OCI-LY7 (cell line): ENCODE data around the gene HCN4. TPM values are rescaled to one million over a fixed set of nuclear protein-coding genes. Genes with fewer than 3 reads are reported as not detected.

Experiments
- BruUV-seq: library from RNA; stranded (reverse); fragments of 400-500 nt; replicated peaks from 2 replicates; lab custom pipeline; 2021; lab: Mats Ljungman, UMichigan
- CTCF ChIA-PET: fragments of 300-600 bp; sonication (Branson Sonifier 250); formaldehyde crosslinking; loops from one replicate; lab custom pipeline; 2022; ENCODE audit warnings: antibody characterized with exemption; ENCODE audit not compliant: unreplicated experiment; lab: Charles Lee
- POLR2A ChIA-PET: fragments of 300-600 bp; sonication (Branson Sonifier 250); formaldehyde crosslinking; loops from one replicate; lab custom pipeline; 2022; ENCODE audit warnings: antibody characterized with exemption; lab: Charles Lee
- DNase-seq: peaks from one replicate; pipeline ENCODE4 v3.0.0-alpha.2; 2015; ENCODE audit warnings: low spot score
- H2AFZ ChIP-seq: fragments of 200-600 bp; sonication (generic), shearing (Covaris generic); 2 replicates; pipeline ENCODE4 v1.6.1; 2014; ENCODE audit warnings: mild to moderate bottlenecking, antibody characterized with exemption, low read length, moderate library complexity
- H3K27ac ChIP-seq: fragments of 200-600 bp; sonication (generic); 2 replicates; pipeline ENCODE4 v1.5.1; 2014; ENCODE audit warnings: mixed run types, low read depth, mild to moderate bottlenecking, moderate library complexity, low read length, inconsistent platforms; ENCODE audit not compliant: poor library complexity, severe bottlenecking
- H3K36me3 ChIP-seq: fragments of 200-600 bp; sonication (generic); 2 replicates; pipeline ENCODE4 v1.6.1; 2014; ENCODE audit warnings: mild to moderate bottlenecking, antibody characterized with exemption, low read length, moderate library complexity, mixed read lengths; ENCODE audit not compliant: insufficient read depth
- H3K4me1 ChIP-seq: fragments of 200-600 bp; sonication (generic); 2 replicates; pipeline ENCODE4 v1.5.1; 2014; ENCODE audit warnings: mild to moderate bottlenecking, low read length; ENCODE audit not compliant: insufficient read depth, poor library complexity, severe bottlenecking
- H3K4me2 ChIP-seq: fragments of 200-600 bp; sonication (generic); 2 replicates; pipeline ENCODE4 v1.6.1; 2014; ENCODE audit warnings: mild to moderate bottlenecking, low read length
- H3K4me3 ChIP-seq: fragments of 200-600 bp; sonication (generic); 2 replicates; pipeline ENCODE4 v1.5.1; 2014; ENCODE audit warnings: mild to moderate bottlenecking, low read depth, low read length; ENCODE audit not compliant: poor library complexity, severe bottlenecking
- H3K79me2 ChIP-seq: fragments of 200-600 bp; sonication (generic); 2 replicates; pipeline ENCODE4 v1.6.1; 2016; ENCODE audit warnings: low read depth, mild to moderate bottlenecking, low read length, moderate library complexity, mixed read lengths; ENCODE audit not compliant: insufficient read depth
- H3K9me2 ChIP-seq: fragments of 200-600 bp; sonication (generic); 2 replicates; pipeline ENCODE4 v1.6.1; 2016; ENCODE audit warnings: mild to moderate bottlenecking, low read length, mixed read lengths; ENCODE audit not compliant: insufficient read depth
- H3K9me3 ChIP-seq: fragments of 200-600 bp; sonication (generic); 2 replicates; pipeline ENCODE4 v1.6.1; 2014; ENCODE audit warnings: mild to moderate bottlenecking, mixed run types, low read length, mixed read lengths
- H4K20me1 ChIP-seq: fragments of 200-600 bp; sonication (generic); 2 replicates; pipeline ENCODE4 v1.6.1; 2014; ENCODE audit warnings: mild to moderate bottlenecking, antibody characterized with exemption, low read length, moderate library complexity, mixed read lengths; ENCODE audit not compliant: insufficient read depth
- CTCF ChIP-seq: fragments of 200-600 bp; sonication (generic); conservative IDR thresholded peaks from 2 replicates; pipeline ENCODE4 v1.5.1; 2014; ENCODE audit warnings: mild to moderate bottlenecking, antibody characterized with exemption, low read length, moderate library complexity, mixed read lengths
- EZH2phosphoT487 ChIP-seq: fragments of 200-600 bp; sonication (generic); IDR thresholded peaks from 2 replicates; pipeline ENCODE4 v1.6.1; 2018; ENCODE audit warnings: low read depth, borderline replicate concordance, mild to moderate bottlenecking, mixed run types, antibody characterized with exemption, low read length, moderate library complexity, mixed read lengths
- intact Hi-C: fragments of 100-400 bp; cut with micrococcal nuclease; formaldehyde crosslinking; loops from one replicate; pipeline ENCODE4 v1.10.0; 2022; ENCODE audit not compliant: unreplicated experiment
- total RNA-seq, 2 experiments: library from RNA; depleted of rRNA in 1 of 2; stranded (reverse); fragments of >200 nt in 1 of 2; shearing (Covaris generic) in 1 of 2; gene quantifications; 2 replicates each; pipeline ENCODE4 v1.2.3, GENCODE V29; 2014 to 2022

Gene HCN4
- total RNA-seq, 2 experiments from 2014 or later = not detected

- Histone ChIP-seq H3K4me2 (no peak overlapping the region), H2AFZ (no peak overlapping the region), H3K4me3 (no peak overlapping the region), H3K79me2 (no peaks in the 10 kb centered on the region), H3K4me1 (no peaks in the 10 kb centered on the region), H3K36me3 (no peaks in the 10 kb centered on the region), H3K9me2 (no peaks in the 10 kb centered on the region), H3K27ac (no peak overlapping the region), H4K20me1 (no peaks in the 10 kb centered on the region), H3K9me3 (no peaks in the 10 kb centered on the region)
- intact Hi-C loops = no loop called here
- no peak for DNase-seq
- BruUV-seq = no TSS peak
- POLR2A ChIA-PET = no interaction called here
- TF ChIP-seq CTCF = no peak
- no peak for TF ChIP-seq EZH2phosphoT487
- CTCF ChIA-PET = no interaction called here
Measured at GRCh38 chr15:73317651-73318462, 50.9 kb downstream of the HCN4 start.

GRCh38 chr15:73313861-73314260, 54.9 kb downstream of the HCN4 start:
- H3K79me2 ChIP-seq = no peaks in the 10 kb centered on the region
- no peaks in the 10 kb centered on the region for H3K9me3 ChIP-seq
- TF ChIP-seq CTCF (no peak), EZH2phosphoT487 (no peak)
- H3K4me2 ChIP-seq = no peak overlapping the region
- no peaks in the 10 kb centered on the region for H3K4me1 ChIP-seq
- H4K20me1 ChIP-seq = no peaks in the 10 kb centered on the region
- DNase-seq = no peak
- ChIA-PET POLR2A (no interaction called here), CTCF (no interaction called here)
- H3K36me3 ChIP-seq = no peaks in the 10 kb centered on the region
- H3K9me2 ChIP-seq = no peaks in the 10 kb centered on the region
- no peak overlapping the region for H2AFZ ChIP-seq
- H3K27ac ChIP-seq = no peak overlapping the region
- no TSS peak for BruUV-seq
- intact Hi-C loops = no loop called here
- no peak overlapping the region for H3K4me3 ChIP-seq

- Histone ChIP-seq H3K36me3 (no peaks in the 10 kb centered on the region), H3K9me2 (no peaks in the 10 kb centered on the region), H3K79me2 (no peaks in the 10 kb centered on the region), H3K4me2 (no peak overlapping the region), H4K20me1 (no peaks in the 10 kb centered on the region), H3K4me1 (no peaks in the 10 kb centered on the region), H3K9me3 (no peaks in the 10 kb centered on the region), H3K27ac (no peak overlapping the region), H3K4me3 (no peak overlapping the region), H2AFZ (no peak overlapping the region)
- TF ChIP-seq EZH2phosphoT487 = no peak
- TF ChIP-seq CTCF = no peak
- POLR2A ChIA-PET = no interaction called here
- no peak for DNase-seq
- no TSS peak for BruUV-seq
- intact Hi-C loops = loop anchor here (5.0 kb wide), 1 partner anchor 394 kb away; no protein-coding TSS in a partner anchor
- CTCF ChIA-PET = interaction anchor here (0.9 to 1.2 kb wide), 2 partner anchors 328 to 391 kb away, joined by 4 read pairs; no protein-coding TSS in a partner anchor
Measured at GRCh38 chr15:73308305-73308704, 60.5 kb downstream of the HCN4 start.
